ENCODE measurements around the gene ASXL3.

- no peak for TF ChIP-seq POLR2A (IDR thresholded peaks at IDR 0.05; ENCODE audit: low read depth, low read length)
- TF ChIP-seq POLR2AphosphoS5 (IDR thresholded peaks at IDR 0.05; ENCODE audit: low read depth, low read length) = no peak
- no peak for TF ChIP-seq TAF1 (IDR thresholded peaks at IDR 0.05; ENCODE audit: low read depth, low read length)
- no peak for TF ChIP-seq SPI1 (IDR thresholded peaks at IDR 0.05; ENCODE audit: low read depth, low read length)
- TF ChIP-seq PAX5 (IDR thresholded peaks at IDR 0.05; ENCODE audit: insufficient read depth, low read length, severe bottlenecking) = no peak
- TF ChIP-seq POU2F2 (IDR thresholded peaks at IDR 0.05; ENCODE audit: low read depth, low read length) = no peak
Measured at GRCh38 chr18:33616556-33616955, 38.5 kb downstream of the ASXL3 start.

Measured in GM12891 (cell line).